C1 segment of cervical spinal cord (tissue), 14 donors: ENCODE data around the gene EVL.
"Not testable (repeated sequence)": the region's sequence is repeated elsewhere in the genome, so short reads cannot be mapped to it uniquely, and the experiment has no call there.

Experiments
- DNase-seq, 14 donors: peaks; one replicate each; lab custom pipeline; 2025; lab: John Stamatoyannopoulos, UW

EVL gene, protein sequence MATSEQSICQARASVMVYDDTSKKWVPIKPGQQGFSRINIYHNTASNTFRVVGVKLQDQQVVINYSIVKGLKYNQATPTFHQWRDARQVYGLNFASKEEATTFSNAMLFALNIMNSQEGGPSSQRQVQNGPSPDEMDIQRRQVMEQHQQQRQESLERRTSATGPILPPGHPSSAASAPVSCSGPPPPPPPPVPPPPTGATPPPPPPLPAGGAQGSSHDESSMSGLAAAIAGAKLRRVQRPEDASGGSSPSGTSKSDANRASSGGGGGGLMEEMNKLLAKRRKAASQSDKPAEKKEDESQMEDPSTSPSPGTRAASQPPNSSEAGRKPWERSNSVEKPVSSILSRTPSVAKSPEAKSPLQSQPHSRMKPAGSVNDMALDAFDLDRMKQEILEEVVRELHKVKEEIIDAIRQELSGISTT

DNA sequence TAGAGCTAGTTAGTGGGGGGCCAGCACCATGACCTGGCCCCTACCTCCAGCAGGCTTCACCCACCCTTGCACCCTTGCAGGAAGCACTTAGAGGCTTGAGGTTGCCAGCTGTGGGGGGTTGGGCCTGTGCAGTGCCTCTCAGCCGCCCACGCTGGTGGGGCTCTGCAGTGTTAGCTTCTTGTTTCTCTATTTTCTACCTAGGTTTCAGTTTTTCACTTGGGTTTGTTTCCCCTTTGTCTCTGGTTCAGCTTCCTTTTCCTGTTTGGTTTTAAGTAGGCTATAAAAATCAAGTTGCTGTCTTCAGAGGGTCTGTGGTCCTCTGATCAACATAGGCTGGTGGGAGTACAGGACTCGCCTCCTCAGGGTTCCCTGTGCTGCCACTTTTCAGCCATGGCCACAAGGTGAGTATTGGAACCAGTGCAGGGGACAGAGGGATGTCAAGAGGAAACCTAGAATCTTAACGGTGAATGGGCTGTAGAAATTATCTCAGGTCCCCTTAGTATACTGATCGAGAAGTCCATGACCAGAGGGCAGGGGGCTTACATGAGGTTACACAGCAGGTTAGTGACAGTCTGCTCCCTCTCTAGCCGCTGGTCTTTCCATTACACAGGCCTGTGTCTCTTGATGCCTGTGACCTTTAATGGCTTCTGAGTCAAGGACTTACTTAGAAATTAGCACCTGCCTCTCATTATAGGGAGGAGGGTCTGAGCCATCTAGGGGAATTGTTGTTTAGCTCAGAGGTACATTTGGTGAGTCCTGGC is at the start of gene EVL:
TSS of gene EVL (plus strand) at position 312 of the 761 bp plus-strand sequence. CDS start at position 391, 79 bp downstream.
- peak in 3 of 14 donors; percentile 7 to 25 (median 22) for DNase-seq

DNA sequence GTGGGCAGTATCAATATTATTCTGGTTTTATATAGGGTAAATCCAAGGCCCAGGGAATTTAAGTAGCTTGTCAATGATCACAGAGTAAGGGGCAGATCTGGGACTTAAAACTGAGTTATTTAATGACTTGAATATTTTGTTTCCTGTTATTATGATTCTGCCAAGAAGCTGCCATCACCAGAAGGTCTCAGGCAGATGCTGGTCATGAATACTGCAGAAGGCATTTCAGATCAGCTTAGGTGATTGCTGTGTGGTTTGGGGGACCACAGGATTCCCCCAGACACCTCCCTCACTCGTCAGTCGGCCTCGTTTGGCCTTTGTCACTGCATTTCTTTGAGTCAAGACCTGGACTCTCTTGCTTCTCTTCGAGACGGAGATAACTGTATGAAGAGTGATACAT is 47.7 kb upstream of the EVL start:
- no peak for DNase-seq

DNA sequence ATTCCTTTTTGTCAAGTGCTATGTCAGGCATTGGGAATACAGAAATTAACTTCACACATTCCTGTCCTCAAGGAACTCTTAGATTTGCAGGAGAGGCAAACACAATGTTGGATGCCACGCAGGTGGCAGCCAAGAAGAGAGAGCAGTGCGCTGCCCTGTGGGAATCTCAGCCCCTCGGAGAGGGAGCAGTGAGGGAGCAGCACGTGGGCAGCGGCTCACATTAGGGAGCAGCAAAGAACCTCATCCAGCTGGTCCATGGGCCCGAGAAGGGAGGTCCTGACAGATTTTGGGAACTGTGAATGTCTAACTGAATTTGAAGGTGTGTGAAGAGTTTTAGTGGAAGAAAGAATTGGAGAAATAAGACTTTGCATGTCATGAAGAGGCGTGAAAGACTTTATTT is 47.2 kb upstream of the EVL start:
- DNase-seq: no peak

DNA sequence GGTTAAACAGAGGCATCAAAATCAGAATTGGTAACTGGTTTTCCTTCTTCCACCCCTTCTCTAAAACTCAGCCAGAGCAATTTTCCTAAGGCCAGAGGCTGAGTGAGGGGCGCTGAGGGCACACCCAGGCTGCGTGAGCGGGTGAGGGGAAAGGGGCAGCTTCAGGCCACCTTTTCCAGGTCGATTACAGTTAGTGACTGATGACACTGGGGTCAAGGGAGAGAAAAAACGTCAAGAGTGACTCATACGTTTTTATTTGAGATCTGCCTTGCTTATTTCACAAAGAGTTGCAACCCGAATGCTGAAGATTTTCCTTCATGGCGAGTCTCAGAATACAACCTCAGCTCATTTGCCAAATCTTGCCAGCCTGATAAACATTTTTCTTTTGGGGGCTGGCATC is 46.7 kb upstream of the EVL start:
- no peak for DNase-seq

DNA sequence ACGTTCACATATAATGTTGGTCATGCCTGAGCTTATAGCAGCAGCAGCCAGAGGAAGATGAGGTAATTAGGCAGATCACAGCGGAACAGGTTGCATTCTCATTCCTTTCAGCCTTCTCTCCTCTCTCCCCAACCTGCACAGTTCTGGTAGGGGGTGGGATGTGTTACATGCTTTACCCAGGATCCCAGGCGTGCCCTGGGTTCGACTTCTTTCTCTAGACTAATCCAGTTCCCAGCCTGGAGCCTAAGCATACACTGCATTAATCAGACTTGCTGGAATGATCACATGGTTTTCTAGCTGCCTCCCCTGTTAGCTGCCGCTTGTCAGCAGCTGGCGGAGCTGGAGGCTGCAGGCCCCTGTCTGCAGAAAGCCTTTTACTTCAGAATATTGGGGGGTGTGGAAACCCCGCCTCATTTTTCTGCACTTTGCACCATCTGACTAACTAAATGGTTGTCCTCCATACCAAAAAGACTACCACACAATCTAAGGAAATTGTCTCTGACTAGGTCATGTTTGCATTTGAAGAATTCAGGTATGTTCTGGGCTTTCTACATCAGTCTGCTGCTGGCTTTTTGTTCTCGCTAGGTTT is 46.0 kb upstream of the EVL start:
- peak in 5 of 14 donors; percentile 19 to 56 (median 34) for DNase-seq

DNA sequence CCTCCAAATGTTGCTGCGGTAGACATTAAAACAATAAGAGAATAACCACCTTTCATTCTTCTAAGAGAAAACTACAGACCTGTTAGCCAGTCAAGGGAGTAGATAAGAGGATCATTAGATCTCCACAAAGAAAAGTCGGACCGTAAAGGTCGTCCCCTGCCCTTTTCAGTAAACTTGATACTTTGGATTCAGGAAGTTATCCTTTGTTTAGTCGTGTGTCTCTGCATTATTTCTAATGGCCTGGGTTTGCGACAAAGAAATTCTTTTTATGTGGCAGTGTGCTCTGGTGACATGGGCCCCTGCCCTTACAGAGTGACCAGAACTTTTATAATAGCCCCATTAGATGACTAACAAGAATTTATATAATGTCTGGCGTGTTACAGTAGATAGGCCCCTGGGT is 44.6 kb upstream of the EVL start:
- DNase-seq: no peak

DNA sequence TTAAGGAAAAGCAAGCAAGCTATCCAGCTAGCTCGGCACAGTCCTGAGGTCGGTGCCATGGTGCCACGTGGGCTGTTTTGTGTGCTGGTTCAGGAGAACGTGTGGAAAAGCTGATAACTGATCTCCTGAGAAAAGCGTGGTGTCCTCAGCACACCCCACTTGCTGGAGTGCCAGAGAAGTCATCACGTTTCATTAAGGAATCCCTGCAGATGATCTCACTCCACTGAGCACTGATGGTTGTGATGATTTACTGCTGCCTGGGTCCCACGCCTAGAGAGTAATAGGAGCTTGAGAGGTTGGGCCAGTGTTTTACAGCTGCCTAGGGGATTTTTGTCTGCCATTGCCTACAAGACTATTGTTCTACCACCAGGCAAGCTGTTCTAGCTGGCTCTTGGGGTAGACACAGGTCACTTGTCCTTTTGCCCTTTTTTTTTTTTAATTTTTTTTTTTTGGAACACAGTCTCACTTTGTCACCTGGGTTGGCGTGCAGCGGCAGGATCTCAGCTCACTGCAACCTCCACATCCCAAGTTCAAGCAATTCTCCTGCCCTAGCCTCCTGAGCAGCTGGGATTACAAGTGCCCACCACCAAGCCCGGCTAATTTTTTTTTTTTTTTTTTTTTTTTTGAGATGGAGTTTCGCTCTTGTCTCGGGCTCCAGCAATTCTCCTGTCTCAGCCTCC is 42.3 kb upstream of the EVL start:
- DNase-seq: no peak

DNA sequence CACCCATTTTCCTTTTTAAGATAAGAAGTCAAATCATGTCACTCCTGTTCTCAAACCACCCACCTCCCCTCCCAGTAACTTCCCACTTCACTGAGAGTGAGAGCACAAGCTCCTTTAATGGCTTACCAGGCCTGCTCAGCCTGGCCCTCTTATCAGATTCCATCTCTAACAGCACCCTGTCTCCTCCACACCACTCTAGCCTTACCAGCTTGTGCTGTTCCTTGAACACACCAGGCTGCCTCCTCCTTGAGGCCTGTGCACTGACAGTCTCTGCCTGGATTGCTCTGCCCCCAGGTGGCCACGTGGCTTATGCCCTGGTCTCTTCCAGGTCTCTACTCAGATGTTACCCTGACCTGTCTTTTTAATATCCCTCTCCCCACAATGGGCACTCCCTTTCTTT is 40.1 kb upstream of the EVL start:
- DNase-seq: no peak

DNA sequence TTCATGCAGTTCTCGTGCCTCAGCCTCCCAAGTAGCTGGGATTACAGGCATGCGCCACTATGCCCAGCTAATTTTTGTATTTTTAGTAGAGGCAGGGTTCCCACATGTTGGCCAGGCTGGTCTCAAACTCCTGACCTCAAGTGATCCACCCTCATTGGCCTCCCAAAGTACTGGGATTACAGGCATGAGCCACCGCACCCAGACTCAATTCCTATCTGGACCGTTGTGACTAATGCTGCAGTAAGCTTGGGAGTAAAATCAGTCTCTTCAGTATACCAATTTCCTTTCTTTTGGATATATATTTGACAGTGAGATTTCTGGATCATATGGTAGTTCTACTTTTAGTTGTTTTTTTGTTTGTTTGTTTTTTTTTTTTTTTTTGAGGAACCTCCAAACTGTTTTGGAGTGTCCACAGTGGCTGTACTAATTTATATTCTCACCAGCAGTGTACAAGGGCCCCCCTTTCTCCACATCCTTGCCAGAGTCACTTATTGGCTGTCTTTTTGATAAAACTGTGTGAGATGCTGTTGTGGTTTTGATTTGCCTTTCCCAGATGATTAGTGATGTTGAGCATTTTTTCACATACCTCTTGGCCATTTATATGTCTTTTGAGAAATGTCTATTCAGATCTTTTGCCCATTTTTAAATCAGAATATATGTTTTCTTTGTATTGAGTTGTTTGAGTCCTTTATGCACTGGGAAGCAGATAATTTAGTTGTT is 37.3 kb upstream of the EVL start:
- no peak for DNase-seq

DNA sequence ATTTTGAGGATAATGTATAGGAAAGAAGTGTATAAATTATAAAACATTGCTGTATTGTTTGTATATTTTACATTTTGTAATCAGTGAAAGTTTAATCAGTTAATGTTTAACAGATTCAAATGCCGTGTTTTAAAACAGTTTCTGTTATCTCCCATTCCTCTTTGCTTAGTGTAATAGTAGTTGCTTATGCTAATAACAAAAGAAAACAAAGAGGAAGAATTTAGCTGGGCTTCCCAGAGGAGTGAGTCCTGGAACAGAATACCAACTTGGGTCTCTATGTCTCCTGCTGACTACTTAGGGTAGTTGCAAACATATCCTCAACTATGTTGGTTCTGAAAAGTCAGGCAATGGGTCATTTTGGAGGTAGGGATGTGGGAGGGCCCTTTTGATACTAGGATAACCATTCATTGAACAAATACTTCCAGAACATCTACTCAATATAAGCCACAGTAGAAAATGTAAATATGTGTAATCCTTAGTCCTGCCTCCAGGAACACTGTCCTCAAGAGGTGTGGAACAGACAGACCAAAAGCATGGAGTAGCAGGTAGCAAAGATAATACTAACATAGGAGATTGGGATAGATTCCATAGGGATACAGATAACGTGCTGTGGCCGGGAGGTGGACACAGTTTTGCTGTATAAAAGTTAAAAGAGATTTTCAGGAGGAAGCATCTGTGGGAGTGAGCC is 36.1 kb upstream of the EVL start:
- no peak for DNase-seq

DNA sequence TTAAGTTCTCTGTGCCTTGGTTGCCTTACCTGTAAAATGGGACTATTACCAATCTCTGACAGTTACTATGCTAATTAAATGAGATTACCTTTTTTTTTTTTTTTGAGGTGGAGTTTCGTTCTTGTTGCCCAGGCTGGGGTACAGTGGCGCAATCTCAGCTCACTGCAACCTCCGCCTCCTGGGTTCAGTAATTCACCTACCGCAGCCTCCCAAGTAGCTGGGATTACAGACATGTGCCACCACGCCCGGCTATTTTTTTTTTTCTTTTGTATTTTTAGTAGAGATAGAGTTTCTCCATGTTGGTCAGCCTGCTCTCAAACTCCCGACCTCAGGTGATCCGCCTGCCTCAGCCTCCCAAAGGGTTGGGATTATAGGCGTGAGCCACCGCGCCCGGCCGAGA is 35.2 kb upstream of the EVL start:
- DNase-seq: not testable (repeated sequence)

DNA sequence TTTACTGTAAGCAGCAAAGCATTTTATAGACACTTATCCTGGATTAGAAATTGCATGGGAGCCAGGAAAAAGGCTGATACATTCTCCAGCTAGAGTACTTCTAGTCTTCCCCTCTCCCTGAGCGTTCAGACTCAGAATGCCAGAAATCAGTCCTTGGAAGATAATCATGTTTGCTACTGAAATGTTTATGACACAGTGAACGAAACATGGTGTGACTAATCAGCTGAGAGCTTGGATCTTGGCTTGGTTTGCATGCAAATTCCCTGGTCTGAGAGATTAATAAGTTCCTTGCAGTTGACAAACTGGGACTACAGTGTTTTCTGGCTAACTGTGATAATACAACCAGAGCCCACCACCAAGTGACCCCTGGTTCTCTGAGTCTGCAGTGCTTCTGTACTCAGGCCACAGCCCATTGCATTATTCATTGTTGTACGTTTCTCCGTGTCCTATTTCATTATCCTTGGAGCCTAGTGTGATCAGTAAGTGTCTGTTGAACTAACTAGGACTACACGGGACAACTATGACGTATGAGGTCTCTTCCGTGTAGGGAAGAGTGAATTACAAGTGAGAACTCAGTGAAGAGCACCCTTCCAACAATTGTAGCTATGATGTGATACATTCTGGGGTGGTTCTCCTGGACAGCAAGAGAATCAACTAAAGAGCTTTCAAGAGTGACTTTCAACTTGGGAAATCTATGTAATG is 34.6 kb upstream of the EVL start:
- DNase-seq: no peak

DNA sequence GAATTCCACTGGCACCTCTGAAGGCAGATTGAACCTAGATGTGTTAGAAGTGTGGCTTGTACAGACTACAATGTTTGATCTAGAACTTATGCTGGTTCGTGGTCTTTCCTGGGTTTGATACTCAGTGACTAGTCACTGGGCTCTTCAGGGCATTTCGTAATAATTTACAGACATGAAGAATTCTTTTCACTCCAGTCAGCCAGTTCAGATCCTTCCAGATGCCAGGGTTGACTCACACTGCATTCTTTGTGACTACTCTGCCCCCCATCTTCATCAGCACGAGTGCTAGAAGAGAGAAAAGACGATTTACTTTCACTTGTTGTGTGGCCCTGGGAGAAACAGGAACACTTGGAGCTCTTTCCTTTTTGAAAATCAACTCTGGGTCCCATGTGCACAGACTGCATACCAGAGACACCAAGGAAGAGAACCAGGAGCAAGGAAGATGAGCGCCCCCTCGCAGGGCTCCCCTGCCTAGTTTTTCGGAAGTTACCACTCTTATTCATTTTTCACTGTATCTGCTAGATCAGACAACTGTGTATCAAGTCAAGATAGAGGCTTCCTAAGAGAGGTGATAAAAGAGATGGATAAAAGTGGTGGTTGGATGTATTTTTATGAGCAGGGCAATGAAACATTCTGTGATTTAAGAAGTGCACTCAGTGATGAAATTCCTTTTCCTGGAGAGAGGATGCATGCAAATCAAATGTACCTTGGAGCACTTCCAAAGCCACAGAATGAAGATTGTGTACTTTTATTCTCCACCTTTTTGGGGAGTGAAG is 33.5 kb upstream of the EVL start:
- DNase-seq: peak in 2 of 14 donors; percentile 34 to 39

DNA sequence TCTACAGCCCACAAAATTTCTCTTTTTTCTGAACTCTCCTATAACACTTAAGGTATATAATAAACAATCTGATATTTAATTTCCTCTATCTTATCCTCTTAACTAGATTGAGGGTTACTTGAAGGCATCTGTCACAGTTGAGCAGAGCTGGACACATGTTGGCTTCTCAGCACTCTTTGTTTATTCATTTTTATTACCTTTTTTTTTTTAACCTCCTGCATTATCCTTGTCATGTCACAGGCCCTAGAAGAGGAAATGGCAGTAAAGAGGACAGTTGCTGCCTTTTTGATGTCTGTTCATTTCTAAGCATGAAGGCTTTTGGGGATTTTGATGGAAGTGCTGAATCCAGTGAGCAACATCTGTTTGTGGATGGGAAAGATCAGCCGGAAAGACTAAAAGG is 32.5 kb upstream of the EVL start:
- DNase-seq: no peak

DNA sequence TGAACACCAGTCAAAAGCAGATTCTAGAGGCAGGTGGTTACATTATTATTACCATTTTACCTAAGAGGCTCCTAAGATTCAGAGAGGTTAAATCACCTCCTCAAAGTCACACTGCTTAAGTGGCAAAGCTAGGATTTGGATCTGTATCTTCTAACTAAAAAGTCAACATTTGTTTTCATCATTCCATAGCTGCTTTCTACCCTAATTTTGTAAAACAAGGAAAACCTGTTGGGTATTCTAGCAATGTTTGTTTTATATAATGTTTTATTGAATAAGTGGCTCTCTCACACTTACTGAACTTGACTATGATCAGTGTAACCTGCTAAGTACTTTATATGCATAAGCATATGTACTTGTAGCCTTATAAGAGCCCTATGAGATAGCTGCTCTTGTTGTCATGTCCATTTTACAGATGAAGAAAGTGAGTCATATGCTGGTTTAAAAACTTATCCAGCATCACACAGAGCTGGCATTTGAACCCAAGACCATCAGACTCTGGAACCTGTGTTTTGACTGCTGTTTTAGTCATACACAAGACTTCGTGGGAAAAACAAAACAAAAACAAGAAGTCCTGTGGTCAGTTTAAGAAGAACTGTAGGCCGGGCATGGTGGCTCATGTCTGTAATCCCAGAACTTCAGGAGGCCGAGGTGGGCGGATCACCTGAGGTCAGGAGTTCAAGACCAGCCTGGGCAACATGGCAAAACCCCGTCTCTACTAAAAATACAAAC is 31.7 kb upstream of the EVL start:
- DNase-seq: no peak

DNA sequence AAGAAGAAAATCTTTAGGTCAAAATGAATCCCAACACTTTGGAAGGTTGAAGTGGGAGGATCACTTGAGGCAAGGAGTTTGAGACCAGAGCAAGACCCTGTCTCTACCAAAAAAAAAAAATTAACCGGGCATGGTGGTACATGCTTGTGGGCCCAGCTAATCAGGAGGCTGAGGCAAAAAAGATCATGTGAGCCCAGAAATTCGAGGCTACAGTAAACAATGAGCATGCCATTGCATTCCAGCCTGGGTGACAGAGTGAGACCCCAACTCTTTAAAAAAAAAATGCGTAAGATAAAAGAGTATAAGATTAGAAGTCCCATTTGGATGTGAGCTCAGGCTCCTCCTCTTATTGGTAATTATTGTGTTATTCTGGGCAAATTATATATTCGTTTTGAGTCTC is 30.8 kb upstream of the EVL start:
- DNase-seq: no peak

DNA sequence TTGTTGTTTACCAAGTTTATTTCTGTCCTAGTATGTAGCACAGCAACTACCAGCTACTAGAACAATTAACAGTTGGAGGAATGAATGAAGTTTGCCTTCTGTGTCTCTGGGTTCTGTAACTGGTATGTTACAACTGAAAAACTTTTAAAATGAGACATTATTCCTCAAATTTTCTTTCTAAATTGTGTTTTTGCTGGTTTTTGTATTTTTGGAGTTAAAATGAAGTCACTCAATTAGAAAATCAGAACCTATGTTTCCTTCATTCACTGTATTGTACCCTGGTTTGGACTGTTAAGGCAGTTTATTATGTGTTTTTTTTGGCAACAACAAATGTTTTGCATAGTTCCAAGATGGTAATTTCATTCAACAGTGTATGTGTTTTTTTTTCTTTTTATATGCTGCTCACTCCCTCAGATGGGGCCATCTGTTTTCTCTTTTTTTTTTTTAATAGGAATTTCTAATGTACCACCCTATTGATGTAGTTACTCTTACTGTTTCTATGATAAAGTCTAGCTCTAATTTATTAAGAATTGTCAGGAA is 30.2 kb upstream of the EVL start:
- no peak for DNase-seq

DNA sequence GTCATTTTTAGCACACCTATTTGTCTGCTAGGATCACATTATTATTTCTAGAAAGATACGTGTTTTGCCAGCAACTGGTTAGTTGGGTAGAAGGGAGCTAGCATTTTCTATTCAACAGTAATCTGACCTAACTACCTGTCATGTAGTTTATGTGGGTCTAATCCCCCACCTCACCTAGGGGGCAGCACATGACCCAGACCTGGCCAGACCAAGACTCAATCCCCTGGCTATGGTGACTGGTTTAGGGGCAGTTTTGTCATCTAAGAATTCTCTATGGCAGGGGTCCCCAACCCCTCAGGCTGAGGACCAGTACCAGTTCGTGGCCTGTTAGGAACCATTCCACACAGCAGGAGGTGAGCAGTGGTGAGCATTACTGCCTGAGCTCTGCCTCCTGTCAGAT is 29.5 kb upstream of the EVL start:
- DNase-seq: no peak
